Measurements from ENCODE around the gene MRPL36.
"Not testable (repeated sequence)": the region's sequence is repeated elsewhere in the genome, so short reads cannot be mapped to it uniquely, and the experiment has no call there.

Gene MRPL36

DNA sequence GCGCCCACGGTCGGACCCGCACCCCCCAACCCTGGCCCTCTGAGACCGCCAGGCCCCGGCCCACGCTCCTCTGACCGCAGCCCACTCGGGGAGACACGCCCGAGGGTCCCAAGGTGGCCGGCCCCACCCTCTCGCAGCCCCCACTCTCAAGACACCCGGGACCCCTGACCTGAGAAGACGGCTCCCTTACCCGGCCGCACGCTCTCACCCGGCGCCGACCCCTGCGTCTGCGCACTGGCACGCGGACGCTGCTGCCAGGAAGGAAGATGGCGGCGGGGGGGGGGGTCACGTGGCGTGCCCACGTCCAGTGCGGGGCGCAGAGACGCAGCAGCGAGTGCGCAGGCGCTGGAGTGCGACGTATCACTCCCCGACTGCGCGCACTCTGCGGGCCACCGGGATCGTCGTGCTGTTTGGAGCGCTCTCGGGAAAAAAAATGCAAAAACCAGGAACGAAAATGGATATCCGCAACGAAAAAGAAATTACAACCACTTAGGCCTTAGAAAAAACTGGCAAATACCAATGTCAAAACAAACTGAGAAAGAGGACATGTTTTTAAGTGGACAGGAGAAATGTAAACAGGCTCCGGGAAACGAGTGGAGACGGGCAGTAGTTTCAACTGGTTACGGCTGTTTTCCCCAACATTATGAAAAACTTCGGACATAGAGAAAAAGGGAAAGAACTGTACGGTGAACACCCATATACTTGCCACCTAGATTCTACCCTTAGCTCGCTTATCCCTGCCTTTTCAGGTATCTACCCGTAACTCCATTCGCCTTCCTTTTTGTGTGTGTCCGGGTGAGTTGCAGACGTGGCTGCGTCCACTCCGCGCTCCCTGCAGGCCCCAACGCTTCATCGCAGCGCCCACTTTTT, at the start of gene MRPL36:
MRPL36 (minus strand) TSS at position 236 of the 870 bp plus-strand sequence. CDS start 902 bp downstream, outside the sequence.
- DNase-seq, result peak; percentile 92

DNA sequence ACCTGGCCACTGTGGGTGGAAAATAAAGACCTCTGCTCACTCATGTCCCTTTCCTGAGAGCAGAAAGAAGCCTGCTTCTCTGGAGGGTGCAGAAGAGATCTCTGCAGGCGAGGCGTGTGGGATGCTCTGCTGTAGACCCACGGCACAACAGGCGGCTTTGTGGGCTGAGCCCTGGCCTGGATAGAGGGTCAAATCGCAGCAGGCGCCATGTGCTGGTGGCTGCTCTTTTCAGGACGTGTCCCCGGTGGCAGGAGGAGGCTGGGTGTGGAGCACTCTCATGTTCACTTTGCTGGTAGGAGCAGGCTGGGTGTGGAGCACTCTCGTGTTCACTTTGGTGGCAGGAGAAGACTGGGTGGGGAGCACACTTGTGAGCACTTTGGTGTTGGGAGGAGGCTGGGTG, 48.0 kb upstream of the MRPL36 start:
- DNase-seq, result no peak

DNA sequence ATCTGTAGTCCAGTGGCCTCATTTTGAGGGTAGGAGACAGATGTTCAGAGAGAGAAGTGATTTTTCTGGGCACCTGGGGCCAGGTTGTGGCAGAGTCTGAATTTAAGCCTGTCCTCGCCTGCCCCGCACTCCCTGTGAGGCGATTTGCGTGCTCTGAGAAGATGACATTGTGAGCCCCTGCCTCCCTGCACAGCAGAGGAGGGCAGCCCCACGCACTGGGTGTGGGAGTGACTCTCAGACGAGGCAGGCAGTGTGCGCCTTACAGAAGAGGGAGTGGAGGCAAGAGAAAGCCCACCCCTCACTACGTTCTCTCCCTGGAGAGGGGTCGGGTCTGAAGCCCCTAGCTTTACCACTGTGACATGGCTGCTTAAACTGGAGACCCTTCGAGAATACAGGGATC, 47.4 kb upstream of the MRPL36 start:
- DNase-seq, result no peak

DNA sequence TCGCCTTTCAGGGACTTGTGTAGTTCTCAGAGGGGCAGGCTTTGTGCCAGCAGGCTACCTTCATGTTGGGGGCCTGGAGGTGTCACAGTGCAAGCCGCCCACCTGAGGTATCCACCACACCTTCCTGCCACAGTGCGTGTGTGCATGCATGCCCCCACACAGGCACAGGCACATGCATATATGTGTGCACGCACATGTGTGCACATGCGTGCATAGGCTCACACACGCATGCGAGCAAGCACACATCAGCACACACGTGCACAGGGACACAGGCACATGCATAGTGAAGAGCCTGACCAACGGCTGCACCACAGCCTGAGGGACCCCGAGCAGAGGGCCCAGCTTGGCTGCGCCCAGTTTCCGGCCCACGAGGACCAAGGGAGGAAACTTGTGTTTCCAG, 46.9 kb upstream of the MRPL36 start:
- no peak for DNase-seq

DNA sequence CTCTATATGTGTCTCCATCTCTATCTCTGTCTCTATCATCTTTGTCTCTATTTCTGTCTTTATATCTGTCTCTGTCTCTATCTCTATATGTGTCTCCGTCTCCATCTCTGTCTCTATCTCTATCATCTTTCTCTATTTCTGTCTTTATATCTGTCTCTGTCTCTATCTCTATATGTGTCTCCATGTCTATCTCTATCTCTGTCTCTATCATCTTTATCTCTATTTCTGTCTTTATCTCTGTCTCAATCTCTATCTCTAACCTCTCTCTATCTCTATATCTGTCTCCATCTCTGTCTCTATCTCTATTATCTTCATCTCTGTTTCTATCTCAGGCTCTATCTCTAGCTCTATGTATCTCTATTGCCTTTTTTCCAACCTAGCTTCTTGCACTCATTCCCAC, 46.1 kb upstream of the MRPL36 start:
- DNase-seq, result no peak

DNA sequence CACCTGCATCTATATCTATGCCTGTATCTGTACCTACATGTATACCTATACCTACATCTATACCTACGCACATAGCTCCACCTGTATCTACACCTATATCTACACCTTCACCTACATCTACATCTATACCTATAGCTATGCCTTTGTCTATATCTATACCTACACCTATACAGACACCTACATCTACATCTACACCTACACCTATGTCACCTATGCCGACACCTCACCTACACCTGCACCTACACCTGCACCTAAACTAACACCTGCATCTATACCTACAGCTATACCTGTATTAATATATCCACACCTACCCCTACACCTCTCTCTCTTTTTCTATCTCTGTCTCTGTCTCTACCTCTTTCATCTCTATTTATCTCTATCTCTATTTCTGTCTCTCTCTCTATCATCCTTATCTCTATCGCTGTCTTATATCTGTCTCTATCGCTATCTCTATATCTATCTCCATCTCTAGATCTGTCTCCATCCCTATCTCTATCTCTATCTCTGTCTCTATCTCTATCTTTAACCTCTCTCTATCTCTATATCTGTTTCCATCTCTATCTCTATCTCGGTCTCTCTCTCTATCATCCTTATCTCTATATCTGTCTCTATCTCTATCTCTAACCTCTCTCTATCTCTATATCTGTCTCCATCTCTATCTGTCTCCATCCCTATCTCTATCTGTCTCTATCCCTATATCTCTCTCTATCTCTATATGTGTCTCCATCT, 45.2 kb upstream of the MRPL36 start:
- no peak for DNase-seq

DNA sequence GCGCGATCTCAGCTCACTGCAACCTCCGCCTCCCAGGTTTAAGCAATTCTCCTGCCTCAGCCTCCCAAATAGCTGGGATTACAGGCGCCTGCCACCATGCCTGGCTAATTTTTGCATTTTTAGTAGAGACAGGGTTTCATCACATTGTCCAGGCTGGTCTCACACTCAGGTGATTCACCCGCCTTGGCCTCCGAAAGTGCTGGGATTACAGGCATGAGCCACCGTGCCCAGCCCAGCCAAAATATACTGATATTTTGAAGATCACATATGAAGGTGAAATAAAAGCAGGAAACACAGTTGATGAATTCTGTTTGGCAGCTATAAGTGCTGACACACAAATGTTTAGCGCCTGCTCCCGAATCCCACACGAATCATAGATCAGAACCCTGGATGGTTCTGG, 44.1 kb upstream of the MRPL36 start:
- not testable (repeated sequence) for DNase-seq

DNA sequence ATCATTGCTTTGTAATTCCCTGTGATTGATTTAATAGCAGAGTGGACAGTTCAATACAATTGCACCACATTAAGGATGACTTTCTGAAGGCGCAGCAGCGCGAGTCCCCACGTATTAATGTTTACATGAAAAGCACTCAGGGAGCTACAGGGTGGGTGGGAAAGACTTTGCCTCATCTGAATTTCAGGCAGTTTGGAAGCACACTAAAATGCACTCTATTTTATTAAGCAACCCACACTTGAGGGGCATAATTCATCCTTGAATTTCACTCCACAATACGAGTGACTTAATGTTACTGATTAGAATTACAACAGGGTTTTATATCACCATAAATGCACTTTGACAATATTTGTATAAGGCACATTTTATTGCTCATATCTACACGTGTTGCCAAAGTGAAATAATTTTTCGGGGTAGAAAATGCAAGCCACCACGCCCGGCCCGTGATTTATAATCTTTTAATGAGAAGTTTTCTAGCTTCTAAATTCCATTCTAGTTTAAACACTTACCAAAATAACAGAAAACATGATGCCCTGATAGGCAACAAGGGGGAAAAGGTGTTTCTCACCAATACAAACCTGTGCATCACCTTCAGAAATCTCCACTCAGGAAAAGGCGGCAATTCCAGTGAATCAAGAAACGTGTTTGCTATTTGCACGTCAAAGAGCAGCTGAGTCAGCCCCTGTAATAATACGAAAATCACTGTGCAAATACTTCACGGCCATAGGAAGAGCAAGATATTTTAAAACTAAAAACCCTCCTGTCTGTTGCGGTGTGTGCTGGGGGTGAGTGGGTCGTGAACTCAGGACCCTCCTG, 42.6 kb upstream of the MRPL36 start:
- DNase-seq, result no peak

DNA sequence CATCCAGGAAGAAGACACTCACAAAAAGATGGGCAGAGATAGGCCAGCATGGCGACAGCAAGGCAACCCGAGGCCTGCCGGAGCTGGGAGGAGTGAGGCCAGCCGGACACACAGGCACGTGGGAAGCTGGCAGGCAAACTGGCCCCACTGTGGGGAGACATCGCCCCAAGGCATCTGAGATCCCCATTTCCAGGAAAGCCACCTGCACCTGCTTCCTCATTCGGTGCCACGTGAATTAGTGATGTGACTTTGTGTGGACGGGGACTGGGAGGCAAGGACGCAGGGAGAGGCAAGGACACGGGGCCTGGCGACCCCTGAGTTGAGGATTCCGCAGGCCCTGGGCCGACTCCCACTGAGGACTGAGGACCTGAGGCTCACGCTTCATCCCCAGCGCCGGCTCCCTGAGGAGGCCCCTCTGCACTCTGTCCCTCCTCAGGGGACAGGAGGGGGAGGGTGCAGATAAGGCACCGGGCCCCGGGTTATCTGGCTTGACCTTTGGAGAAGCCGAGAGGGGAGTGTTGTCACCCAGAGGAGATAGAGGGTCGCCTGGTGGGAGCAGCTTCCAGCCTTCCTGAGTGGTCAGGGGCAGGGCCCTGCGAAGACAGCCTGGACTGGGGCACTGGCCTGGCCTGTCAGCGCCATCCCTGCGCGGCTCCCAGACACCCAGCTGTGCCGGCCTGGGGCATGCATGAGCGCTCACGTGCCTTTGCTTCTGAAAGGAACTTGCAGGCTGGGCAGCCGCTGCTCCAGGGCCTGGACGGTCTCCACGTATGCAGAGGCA, 41.3 kb upstream of the MRPL36 start:
- no peak for DNase-seq

DNA sequence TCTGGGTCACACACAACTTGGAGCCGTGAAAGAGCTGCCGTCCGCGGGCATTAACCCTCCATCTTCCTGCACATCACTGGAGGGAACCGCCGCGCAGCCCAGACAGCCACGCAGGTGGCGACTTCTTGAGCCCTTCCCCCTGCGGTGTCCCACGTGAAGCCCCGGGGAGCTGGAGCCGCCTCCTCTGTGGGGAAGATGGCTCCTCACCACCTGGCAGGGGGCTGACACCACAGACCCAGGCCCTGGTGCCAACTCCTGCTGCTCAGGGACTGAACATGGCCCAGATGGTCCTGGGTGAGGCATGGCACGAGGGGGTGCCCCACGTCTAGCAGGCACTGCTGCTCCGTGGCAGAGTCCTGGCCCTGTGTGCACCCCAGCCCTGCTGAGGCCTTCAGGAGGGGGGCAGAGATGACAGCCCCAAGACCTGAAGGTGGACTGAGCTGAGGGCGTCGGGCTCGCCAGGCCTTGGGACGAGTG, 40.5 kb upstream of the MRPL36 start:
- no peak for DNase-seq

DNA sequence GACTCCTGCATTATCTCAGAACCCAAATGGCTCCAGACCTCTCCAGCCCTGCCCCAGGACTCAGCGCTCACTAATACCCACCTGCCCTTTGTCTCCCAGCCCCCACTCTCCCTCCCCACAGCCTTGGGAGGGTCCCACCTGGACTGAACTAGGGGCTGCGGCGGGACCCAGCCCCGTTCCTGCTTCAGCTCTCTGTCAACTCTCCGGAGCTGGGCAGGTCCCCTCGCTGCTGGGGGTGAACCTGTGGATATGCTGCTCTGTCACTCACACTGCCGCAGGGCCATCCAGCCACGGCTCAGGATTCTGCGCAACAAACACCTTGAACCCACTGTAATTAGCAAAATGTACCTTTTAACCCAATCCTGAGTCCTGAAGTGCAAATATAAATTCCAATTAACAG, 38.4 kb upstream of the MRPL36 start:
- no peak for DNase-seq

DNA sequence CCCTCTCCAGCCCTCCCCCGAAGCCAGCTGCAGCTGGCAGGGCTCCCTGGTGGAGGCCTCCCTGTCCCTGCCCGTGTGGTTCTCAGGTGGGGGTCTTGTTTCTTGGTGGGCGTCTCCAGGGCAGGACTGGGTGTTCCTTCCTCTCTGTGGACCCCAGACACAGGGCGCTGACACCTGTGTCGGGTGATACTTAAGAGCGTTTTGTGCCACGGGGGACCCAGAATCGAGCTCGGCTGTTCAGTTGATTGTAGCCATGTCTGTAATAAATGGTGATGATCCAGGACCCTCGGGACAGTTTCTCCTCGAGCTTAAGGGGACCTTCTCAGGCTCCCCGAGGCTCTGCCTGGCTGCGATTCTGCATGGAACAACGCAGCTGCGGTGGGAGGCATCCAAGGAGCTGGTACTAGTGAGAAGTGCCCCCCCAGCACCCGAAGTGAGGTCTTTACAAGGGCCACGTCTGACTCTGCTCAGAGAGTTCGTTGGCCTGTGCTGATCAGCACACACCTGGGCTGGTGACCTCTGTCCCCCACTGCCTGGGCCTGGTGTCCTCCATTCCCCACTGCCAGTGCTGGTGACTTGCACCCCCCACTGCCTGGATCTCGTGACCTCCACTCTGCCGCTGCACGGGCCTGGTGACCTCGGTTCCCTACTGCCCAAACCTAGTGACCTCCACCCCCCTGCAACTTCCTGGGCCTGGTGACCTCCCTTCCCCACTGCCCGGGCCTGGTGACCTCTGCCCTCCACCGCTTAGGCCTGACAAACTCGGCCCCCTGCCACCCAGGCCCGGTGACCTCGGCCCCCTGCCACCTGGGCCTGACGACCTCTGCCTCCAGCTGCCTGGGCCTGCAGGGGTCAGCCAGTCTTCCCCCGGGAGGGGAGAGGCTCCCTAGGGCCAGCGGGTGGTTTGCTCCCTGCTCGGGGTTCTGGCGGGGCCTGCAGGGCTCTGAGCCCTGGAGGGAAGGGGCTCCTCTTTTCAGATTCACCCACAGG, 37.5 kb upstream of the MRPL36 start:
- DNase-seq, result no peak

DNA sequence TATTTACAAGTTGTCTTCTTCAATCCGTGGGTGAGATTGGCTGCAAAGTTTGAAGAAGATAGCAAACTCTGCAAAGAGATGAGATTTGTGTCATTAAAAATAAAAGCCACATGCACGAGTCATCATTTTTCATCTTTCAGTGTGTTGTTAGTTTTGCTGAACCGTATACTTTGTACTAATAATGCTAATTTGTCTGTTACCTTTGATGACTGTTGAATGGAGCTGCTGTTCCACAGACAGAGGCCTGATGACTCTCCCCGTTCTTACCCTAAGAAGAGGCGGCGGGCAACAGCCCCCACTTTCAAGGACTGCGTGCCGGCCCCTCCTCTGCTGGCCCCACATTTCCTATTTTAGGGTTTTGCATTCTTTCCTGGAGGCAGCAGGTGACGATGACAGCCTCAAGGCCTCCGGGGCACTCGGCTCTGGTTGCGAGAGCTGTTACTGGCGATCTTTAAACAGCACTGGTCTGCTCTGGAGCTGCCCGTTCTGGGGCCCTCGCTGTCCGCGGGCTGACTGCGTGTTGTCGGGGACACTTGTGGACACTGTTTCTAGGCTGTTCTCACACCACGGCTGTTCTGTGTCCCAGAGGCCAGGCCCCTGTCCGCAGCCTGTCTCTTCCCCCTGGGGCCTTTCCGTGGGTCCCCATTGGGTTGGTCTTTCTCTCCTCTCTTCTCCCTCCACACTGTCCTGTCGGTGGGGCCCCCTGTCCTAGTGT, 36.7 kb upstream of the MRPL36 start:
- no peak for DNase-seq

DNA sequence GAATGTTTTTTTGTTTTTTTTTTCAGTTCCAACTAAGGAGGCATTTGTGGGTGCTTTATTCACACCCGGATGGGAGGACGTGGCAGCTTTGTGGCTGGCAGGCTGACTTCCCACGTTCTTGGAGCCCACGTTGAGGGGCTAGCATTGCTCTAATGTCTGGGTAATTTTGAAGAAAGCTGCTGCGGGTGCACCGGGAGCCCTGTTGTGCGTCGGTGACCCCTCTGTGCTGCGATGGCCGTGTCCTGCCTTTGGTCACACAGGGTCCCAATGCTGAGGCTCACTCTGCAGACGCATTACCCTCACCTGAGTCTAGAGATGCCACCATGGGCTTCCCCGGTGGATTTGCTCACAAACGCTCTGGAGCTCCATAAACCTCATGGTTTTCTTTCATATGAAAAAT, 35.8 kb upstream of the MRPL36 start:
- no peak for DNase-seq

DNA sequence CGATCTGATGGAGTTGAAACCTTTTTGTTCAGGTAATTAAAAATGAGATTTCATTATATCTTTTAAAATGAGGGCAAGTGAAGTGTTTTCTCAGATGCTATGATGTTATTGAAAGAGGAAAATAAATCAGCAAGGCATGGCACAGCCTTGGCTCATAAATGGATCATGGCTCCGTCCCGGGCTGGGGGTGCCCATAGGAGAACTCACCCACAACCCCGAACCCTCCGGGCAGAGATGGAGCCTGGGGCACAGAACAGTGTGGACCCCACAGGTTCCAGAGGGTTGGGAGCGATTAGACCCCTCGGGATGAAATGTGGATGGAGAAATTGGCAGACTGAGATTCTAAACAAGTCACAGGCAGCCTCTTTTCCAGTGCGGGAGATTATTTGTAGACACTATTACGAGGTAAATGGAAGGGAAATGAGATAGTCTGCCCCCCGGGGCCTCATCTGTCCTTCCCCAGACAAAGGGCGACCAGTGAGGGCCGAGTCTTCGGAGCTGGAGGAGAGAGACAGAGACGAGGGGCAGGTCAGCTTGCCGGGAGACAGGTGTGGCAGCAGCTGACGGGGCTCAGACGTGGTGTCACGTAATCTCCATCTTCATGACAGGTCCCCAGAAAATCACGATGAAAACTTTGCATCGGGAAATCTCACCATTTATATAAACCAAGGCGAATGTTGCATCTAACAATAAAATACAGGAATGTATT, 35.2 kb upstream of the MRPL36 start:
- DNase-seq, result no peak

DNA sequence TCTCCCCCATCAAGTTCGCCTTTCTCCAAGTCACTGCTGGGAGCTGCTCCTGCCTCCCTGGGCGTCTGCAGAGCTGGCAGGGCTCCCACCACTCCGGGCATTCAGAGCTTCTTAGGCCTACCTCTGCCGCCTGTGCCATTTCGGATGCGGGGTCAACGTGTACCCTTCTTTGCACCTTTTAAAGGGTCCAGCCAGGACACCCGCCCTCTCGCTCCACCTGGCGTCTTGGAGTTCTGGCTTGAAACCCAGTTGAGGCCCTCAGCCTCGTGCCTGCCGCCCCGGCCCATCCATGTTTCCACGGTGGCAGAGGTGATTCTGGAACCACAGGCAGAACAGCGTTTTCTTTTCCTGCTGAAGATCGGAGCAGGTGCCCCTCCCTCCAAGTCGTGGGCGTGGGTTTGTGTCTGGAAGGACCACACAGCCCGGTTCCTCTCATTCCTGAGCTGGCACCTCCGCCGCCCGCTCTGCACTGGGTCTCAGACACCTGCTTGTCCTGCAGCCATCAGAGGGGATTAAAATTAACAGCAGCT, 34.5 kb upstream of the MRPL36 start:
- DNase-seq, result no peak

DNA sequence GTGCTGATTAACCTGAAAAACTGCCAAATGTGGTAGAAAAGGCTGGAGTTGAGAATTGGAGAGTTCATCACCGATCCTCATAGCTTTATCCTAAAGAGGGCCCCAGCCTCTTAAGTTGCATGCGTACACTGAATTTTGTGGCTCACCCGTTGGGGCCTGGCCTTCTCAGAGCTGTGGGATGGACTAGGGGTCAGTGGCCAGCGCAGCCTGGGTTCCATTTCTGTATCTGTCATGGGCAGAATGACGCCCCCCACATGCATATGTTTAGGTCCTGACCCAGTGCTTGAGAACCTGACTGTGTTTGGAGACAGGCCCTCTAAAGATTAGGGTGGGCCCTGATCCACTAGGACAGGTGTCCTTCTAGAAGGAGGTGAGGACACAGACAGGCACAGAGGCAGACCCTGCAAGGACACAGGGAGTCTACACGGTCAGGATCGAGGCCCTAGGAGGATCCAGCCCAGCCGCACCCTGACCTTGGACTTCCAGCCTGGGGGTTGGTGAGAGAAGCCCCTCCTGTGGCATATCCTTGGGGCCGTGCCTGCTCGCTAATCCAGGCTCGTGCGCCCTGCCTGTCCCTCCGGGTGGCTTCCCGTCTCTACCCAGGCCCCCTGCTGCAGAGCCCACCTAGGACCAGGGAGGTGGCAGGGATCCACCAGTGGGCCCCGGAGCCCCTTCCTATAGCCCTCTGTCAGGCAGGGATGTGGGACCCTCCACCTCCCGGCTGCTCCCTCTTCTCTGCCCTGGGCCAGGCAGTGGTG, 33.8 kb upstream of the MRPL36 start:
- no peak for DNase-seq

DNA sequence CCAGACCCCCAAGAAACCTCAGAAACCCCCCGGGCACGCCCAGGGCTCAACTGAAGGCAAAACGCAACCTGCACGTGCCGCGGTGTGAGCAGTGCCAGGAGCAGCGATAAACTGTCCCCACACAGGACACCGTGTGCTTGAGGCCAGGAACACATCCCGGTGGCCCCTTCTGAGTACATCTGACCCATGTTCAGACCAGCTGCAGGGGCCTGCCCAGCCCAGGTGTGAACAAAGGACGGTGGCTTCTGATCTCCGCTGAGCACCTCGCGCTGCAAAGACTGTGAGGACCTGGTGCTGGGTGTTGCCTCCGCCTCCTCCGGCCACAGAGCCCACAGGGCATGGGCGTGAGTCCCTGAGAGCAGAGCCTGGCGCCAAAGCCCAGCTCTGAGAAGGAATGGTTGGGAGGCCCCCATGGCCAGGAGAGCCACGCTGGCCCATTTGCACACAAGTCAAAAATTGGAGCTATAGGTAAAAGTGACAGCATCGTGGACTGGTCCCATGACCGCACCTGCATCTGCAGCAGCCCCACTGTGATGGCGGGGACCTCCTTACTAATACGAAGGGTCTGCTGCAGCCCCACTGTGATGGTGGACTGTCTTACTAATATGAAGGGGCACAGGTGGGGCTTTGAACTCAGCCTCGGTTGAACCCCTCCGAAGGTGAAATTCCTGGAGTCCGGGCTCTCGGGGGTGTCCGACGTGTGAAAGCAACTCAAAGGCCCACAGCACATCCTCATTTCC, 33.0 kb upstream of the MRPL36 start:
- DNase-seq, result no peak

Measured in activated CD4-positive, alpha-beta T cell treated with anti-CD3 and anti-CD28 coated beads, Interleukin-2, amount 50 U/mL, for 16 hours (primary cell).